Ovary (tissue), 3 donors: ENCODE measurements around the gene SPEN.

ENCODE experiments used
- CTCF ChIP-seq, 3 donors: fragments of 450-650 bp in 2 of 3; fragments of 200-600 bp in 1 of 3; IDR thresholded peaks; one replicate each; pipeline versions ENCODE4 v1.5.1 to v1.8.0; 2016 to 2022; ENCODE audit warnings: antibody characterized with exemption in 3 of 3, mild to moderate bottlenecking in 1 of 3
- EP300 ChIP-seq: sonication (generic); formaldehyde crosslinking; IDR thresholded peaks from one replicate; pipeline ENCODE4 v1.6.1; 2017; ENCODE audit warnings: antibody characterized with exemption
- POLR2A ChIP-seq: fragments of 450-650 bp; IDR thresholded peaks from one replicate; pipeline ENCODE4 v1.6.1; 2017; ENCODE audit warnings: antibody characterized with exemption, mild to moderate bottlenecking, moderate library complexity
- donor health status: DM: no; HTN: no; CAD: no.

DNA sequence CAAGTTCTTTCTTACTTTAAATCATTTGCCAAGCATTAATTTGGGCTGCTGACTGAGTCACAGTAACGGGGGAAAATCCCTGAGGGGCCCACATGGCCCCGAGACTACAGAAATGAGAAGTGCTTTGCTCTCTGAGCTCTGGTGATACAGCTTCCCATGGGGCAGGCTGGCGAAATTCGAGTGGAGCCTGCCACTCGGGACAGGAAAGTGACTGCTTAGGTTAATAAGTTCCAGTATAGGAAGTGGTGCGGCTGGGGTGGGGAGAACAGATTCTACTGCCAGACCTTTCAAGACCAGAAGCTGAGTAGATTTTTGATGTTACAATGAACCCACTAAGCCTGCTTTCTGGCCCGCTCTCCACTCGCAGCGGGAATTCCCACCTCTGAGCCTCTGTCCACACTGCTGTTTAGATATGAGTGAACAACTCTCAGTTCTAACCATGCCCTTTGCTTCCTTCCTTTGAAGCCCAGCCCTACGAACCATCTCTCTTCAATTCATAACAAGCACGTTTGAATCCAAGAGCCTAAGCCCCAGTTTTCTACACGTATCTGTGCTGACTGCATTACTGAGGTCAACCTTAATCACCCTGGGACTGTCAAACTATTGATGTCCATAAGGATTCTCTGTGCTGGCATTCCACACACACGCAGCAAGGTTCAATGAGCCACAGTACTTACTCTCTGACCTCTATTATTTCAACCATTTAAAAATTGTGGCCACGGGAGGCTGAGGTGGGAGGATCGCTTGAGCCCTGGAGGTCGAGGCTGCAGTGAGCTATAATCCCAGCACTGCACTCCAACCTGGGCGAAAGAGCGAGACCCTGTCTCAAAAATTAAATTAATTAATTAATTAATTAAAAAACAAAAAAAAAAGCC, 118.8 kb downstream of the SPEN start:
- TF ChIP-seq CTCF (IDR thresholded peaks at IDR 0.05): no peak
- no peak for TF ChIP-seq POLR2A
- no peak for TF ChIP-seq EP300
